ENCODE measurements around the gene ADTRP.

Gene ADTRP

GRCh38 chr6:11791354-11792107 is 12.9 kb upstream of the ADTRP start:
- ATAC-seq = no peak
- H3K36me3 Mint-ChIP-seq = peaks cover 7% of the 10 kb centered on the region
- H3K4me1 Mint-ChIP-seq = no peaks in the 10 kb centered on the region
- peaks cover 5% of the 10 kb centered on the region for H3K9me3 Mint-ChIP-seq
- no peaks in the 10 kb centered on the region for H3K27me3 Mint-ChIP-seq
- no peak overlapping the region for H3K4me3 Mint-ChIP-seq
- H3K27ac Mint-ChIP-seq = no peak overlapping the region

- Mint-ChIP-seq H3K4me1 (peaks cover 9% of the 10 kb centered on the region), H3K36me3 (peaks cover 7% of the 10 kb centered on the region), H3K27ac (no peak overlapping the region), H3K9me3 (peaks cover 5% of the 10 kb centered on the region), H3K4me3 (no peak overlapping the region), H3K27me3 (no peaks in the 10 kb centered on the region)
- ATAC-seq = no peak
Observed at GRCh38 chr6:11789744-11790143, 11.1 kb upstream of the ADTRP start.

- H3K27me3 Mint-ChIP-seq = peaks cover 14% of the 10 kb centered on the region
- no peak overlapping the region for H3K4me3 Mint-ChIP-seq
- H3K36me3 Mint-ChIP-seq = peaks cover 11% of the 10 kb centered on the region
- H3K4me1 Mint-ChIP-seq = peaks cover 9% of the 10 kb centered on the region
- H3K27ac Mint-ChIP-seq = no peak overlapping the region
- H3K9me3 Mint-ChIP-seq = peaks cover 6% of the 10 kb centered on the region
- peak; percentile 61 for ATAC-seq
Observed at GRCh38 chr6:11788043-11788442, 9.4 kb upstream of the ADTRP start.

GRCh38 chr6:11785774-11786579 is 7.4 kb upstream of the ADTRP start:
- ATAC-seq = peak; percentile 84
- Mint-ChIP-seq H3K27ac (peak overlapping the region; percentile 60), H3K9me3 (peaks cover 3% of the 10 kb centered on the region), H3K36me3 (peaks cover 7% of the 10 kb centered on the region), H3K27me3 (peaks cover 18% of the 10 kb centered on the region), H3K4me3 (peak overlapping the region; percentile 55), H3K4me1 (peaks cover 9% of the 10 kb centered on the region)

- H3K27me3 Mint-ChIP-seq = peaks cover 18% of the 10 kb centered on the region
- H3K36me3 Mint-ChIP-seq = peaks cover 7% of the 10 kb centered on the region
- peak overlapping the region; percentile 55 for H3K4me3 Mint-ChIP-seq
- H3K4me1 Mint-ChIP-seq = peaks cover 9% of the 10 kb centered on the region
- peaks cover 3% of the 10 kb centered on the region for H3K9me3 Mint-ChIP-seq
- peak overlapping the region; percentile 60 for H3K27ac Mint-ChIP-seq
- ATAC-seq = peak; percentile 70
Observed at GRCh38 chr6:11785415-11785773, 6.8 kb upstream of the ADTRP start.

GRCh38 chr6:11784341-11784740 is 5.7 kb upstream of the ADTRP start:
- peaks cover 9% of the 10 kb centered on the region for H3K4me1 Mint-ChIP-seq
- peaks cover 3% of the 10 kb centered on the region for H3K9me3 Mint-ChIP-seq
- H3K27me3 Mint-ChIP-seq = peaks cover 18% of the 10 kb centered on the region
- no peak overlapping the region for H3K27ac Mint-ChIP-seq
- peaks cover 7% of the 10 kb centered on the region for H3K36me3 Mint-ChIP-seq
- no peak for ATAC-seq
- no peak overlapping the region for H3K4me3 Mint-ChIP-seq

GRCh38 chr6:11783524-11784064 is 5.0 kb upstream of the ADTRP start:
- H3K4me1 Mint-ChIP-seq = peaks cover 9% of the 10 kb centered on the region
- no peak overlapping the region for H3K4me3 Mint-ChIP-seq
- no peak overlapping the region for H3K27ac Mint-ChIP-seq
- H3K36me3 Mint-ChIP-seq = peaks cover 7% of the 10 kb centered on the region
- no peak for ATAC-seq
- peaks cover 18% of the 10 kb centered on the region for H3K27me3 Mint-ChIP-seq
- peaks cover 3% of the 10 kb centered on the region for H3K9me3 Mint-ChIP-seq

GRCh38 chr6:11782524-11782923 is 3.9 kb upstream of the ADTRP start:
- H3K27me3 Mint-ChIP-seq = peaks cover 18% of the 10 kb centered on the region

GRCh38 chr6:11780097-11780428 is 1.5 kb upstream of the ADTRP start:
- Mint-ChIP-seq H3K36me3 (peaks cover 7% of the 10 kb centered on the region), H3K27ac (no peak overlapping the region), H3K27me3 (peaks cover 18% of the 10 kb centered on the region), H3K9me3 (peaks cover 3% of the 10 kb centered on the region), H3K4me3 (no peak overlapping the region), H3K4me1 (peaks cover 10% of the 10 kb centered on the region)
- no peak for ATAC-seq

More at GRCh38 chr6:11782524-11782923, 3.9 kb upstream of the ADTRP start:
- H3K4me1 Mint-ChIP-seq = peaks cover 9% of the 10 kb centered on the region
- H3K27ac Mint-ChIP-seq = no peak overlapping the region
- H3K36me3 Mint-ChIP-seq = peaks cover 7% of the 10 kb centered on the region
- peaks cover 3% of the 10 kb centered on the region for H3K9me3 Mint-ChIP-seq
- ATAC-seq = no peak
- no peak overlapping the region for H3K4me3 Mint-ChIP-seq

GRCh38 chr6:11779329-11780096 is 910 bp upstream of the ADTRP start:
- Mint-ChIP-seq H3K4me1 (peaks cover 15% of the 10 kb centered on the region), H3K9me3 (peaks cover 3% of the 10 kb centered on the region), H3K27me3 (peaks cover 18% of the 10 kb centered on the region), H3K36me3 (peaks cover 7% of the 10 kb centered on the region), H3K4me3 (no peak overlapping the region), H3K27ac (no peak overlapping the region)
- no peak for ATAC-seq

GRCh38 chr6:11778036-11778435 is 567 bp downstream of the ADTRP start:
- ATAC-seq = no peak
- H3K27ac Mint-ChIP-seq = no peak overlapping the region
- H3K27me3 Mint-ChIP-seq = peaks cover 5% of the 10 kb centered on the region
- H3K4me1 Mint-ChIP-seq = peaks cover 15% of the 10 kb centered on the region
- no peaks in the 10 kb centered on the region for H3K36me3 Mint-ChIP-seq
- H3K4me3 Mint-ChIP-seq = no peak overlapping the region
- no peaks in the 10 kb centered on the region for H3K9me3 Mint-ChIP-seq

- no peak overlapping the region for H3K4me3 Mint-ChIP-seq
- peak overlapping the region; percentile 14 for H3K27ac Mint-ChIP-seq
- no peaks in the 10 kb centered on the region for H3K36me3 Mint-ChIP-seq
- peaks cover 12% of the 10 kb centered on the region for H3K27me3 Mint-ChIP-seq
- H3K4me1 Mint-ChIP-seq = peaks cover 15% of the 10 kb centered on the region
- no peaks in the 10 kb centered on the region for H3K9me3 Mint-ChIP-seq
- no peak for ATAC-seq
Observed at GRCh38 chr6:11775791-11776409, 2.7 kb downstream of the ADTRP start.

GRCh38 chr6:11774426-11774825 is 4.2 kb downstream of the ADTRP start:
- Mint-ChIP-seq H3K4me1 (peaks cover 25% of the 10 kb centered on the region), H3K9me3 (no peaks in the 10 kb centered on the region), H3K4me3 (no peak overlapping the region), H3K27me3 (peaks cover 19% of the 10 kb centered on the region), H3K27ac (no peak overlapping the region), H3K36me3 (no peaks in the 10 kb centered on the region)
- ATAC-seq = no peak

GRCh38 chr6:11773581-11773980 is 5.0 kb downstream of the ADTRP start:
- ATAC-seq = no peak
- no peak overlapping the region for H3K27ac Mint-ChIP-seq
- H3K27me3 Mint-ChIP-seq = peaks cover 26% of the 10 kb centered on the region
- peaks cover 25% of the 10 kb centered on the region for H3K4me1 Mint-ChIP-seq
- H3K9me3 Mint-ChIP-seq = no peaks in the 10 kb centered on the region
- H3K36me3 Mint-ChIP-seq = no peaks in the 10 kb centered on the region
- no peak overlapping the region for H3K4me3 Mint-ChIP-seq

GRCh38 chr6:11773013-11773412 is 5.6 kb downstream of the ADTRP start:
- no peak for ATAC-seq
- peaks cover 25% of the 10 kb centered on the region for H3K4me1 Mint-ChIP-seq
- no peaks in the 10 kb centered on the region for H3K9me3 Mint-ChIP-seq
- H3K27ac Mint-ChIP-seq = no peak overlapping the region
- no peak overlapping the region for H3K4me3 Mint-ChIP-seq
- H3K27me3 Mint-ChIP-seq = peaks cover 32% of the 10 kb centered on the region
- no peaks in the 10 kb centered on the region for H3K36me3 Mint-ChIP-seq
